Osteoblast (primary cell): Measurements from ENCODE around the gene CCNJL. TPM values are rescaled to one million over a fixed set of nuclear protein-coding genes. Genes with fewer than 3 reads are reported as not detected.

ENCODE experiments used
- DNase-seq: peaks from one replicate; pipeline ENCODE4 v3.0.0; 2011; ENCODE audit warnings: low spot score, mixed read lengths; ENCODE audit not compliant: insufficient read length; ENCODE audit errors: missing footprints
- H2AFZ ChIP-seq: 2 replicates; pipeline ENCODE4 v1.6.0; 2011; ENCODE audit warnings: mild to moderate bottlenecking, low read length
- H3K27ac ChIP-seq: 2 replicates; pipeline ENCODE4 v1.5.1; 2011; ENCODE audit warnings: mild to moderate bottlenecking, low read depth, low read length, moderate library complexity
- H3K27me3 ChIP-seq: 2 replicates; pipeline ENCODE4 v1.6.0; 2012; ENCODE audit warnings: mild to moderate bottlenecking, control low read depth, inconsistent platforms, low read length, moderate library complexity; ENCODE audit not compliant: insufficient read depth
- H3K36me3 ChIP-seq: 2 replicates; pipeline ENCODE4 v1.5.1; 2011; ENCODE audit warnings: mild to moderate bottlenecking, low read length, control low read depth, moderate library complexity; ENCODE audit not compliant: insufficient read depth
- H3K4me1 ChIP-seq: 2 replicates; pipeline ENCODE4 v1.5.1; 2011; ENCODE audit warnings: mild to moderate bottlenecking, low read length, control low read depth, moderate library complexity; ENCODE audit not compliant: insufficient read depth
- H3K4me2 ChIP-seq: 2 replicates; pipeline ENCODE4 v1.6.0; 2011; ENCODE audit warnings: mild to moderate bottlenecking, low read length; ENCODE audit not compliant: insufficient read depth
- H3K4me3 ChIP-seq: fragments of 200-600 bp; sonication (generic); 3 replicates; pipeline ENCODE4 v1.5.1; 2012; ENCODE audit warnings: mild to moderate bottlenecking, low read length, inconsistent platforms; ENCODE audit not compliant: insufficient read depth
- H3K79me2 ChIP-seq: 2 replicates; pipeline ENCODE4 v1.6.0; 2012; ENCODE audit warnings: mild to moderate bottlenecking, low read length, control low read depth, inconsistent platforms; ENCODE audit not compliant: insufficient read depth
- H3K9me3 ChIP-seq: 2 replicates; pipeline ENCODE4 v1.5.1; 2011; ENCODE audit warnings: low read depth, low read length, control low read depth
- H4K20me1 ChIP-seq: 2 replicates; pipeline ENCODE4 v1.6.0; 2012; ENCODE audit warnings: mild to moderate bottlenecking, low read length, control low read depth; ENCODE audit not compliant: insufficient read depth
- CTCF ChIP-seq: IDR thresholded peaks from 2 replicates; pipeline ENCODE4 v1.5.1; 2011; ENCODE audit warnings: mild to moderate bottlenecking, low read depth, low read length, moderate library complexity; ENCODE audit errors: extremely low read depth
- total RNA-seq: library from RNA; depleted of rRNA; stranded (reverse); fragments of >200 nt; gene quantifications from 2 replicates; pipeline ENCODE4 v1.2.3, GENCODE V29; 2012

Gene CCNJL
- total RNA-seq, 1 donor, result 1.1 TPM

GRCh38 chr5:160330212-160330611, 17.8 kb upstream of the CCNJL start:
- Histone ChIP-seq H3K27me3 (peaks cover 4% of the 10 kb centered on the region), H3K4me1 (peaks cover 6% of the 10 kb centered on the region), H3K36me3 (no peaks in the 10 kb centered on the region), H3K27ac (no peak overlapping the region), H3K79me2 (no peaks in the 10 kb centered on the region), H2AFZ (no peak overlapping the region), H4K20me1 (no peaks in the 10 kb centered on the region), H3K4me2 (no peak overlapping the region), H3K4me3 (no peak overlapping the region), H3K9me3 (no peaks in the 10 kb centered on the region)
- no peak for TF ChIP-seq CTCF
- no peak for DNase-seq

DNA sequence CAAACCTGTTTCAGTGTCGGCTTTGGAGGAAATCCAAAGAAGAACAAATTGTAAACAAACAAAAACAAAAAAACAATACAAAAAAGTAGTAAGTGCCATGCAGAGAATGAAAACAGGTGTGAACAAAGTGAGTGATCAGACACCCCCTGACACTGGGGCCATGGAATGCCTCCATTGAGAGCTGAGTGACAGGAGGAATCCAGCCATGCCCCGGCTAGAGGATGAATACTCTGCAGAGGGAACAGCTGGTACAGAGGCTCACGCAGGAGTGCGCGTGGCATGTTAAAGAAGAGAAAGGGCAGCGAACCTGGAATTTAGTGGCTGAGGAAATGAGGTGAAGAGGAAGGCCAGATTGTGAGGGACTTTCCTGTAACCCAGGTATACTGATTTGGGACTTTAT, 15.5 kb upstream of the CCNJL start:
- H3K9me3 ChIP-seq, result no peaks in the 10 kb centered on the region
- H3K27me3 ChIP-seq, result peaks cover 4% of the 10 kb centered on the region

DNA sequence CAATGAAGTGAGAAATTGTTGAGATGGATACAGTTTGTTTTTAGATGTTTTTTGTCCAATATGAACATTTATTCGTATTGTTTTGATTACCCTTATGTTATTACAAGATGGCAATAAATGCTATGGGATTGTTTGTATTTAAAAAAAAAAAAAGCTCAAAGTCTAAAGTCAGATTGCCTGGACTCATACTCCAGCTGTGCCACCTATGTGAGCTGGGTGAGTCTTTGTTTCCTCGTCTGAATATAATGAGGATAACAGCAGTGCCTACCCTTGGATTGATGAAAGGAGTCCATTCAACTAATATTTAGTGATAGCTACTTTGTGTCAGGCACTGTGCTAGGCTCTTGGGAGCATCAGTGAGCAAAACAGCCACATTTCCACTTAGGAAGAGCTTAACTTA, 14.6 kb upstream of the CCNJL start:
- no peak for TF ChIP-seq CTCF
- H2AFZ ChIP-seq, result no peak overlapping the region
- H3K27ac ChIP-seq, result no peak overlapping the region
- H3K4me1 ChIP-seq, result no peaks in the 10 kb centered on the region
- H3K79me2 ChIP-seq, result no peaks in the 10 kb centered on the region
- H3K4me3 ChIP-seq, result no peak overlapping the region
- peaks cover 4% of the 10 kb centered on the region for H3K27me3 ChIP-seq
- no peak overlapping the region for H3K4me2 ChIP-seq
- no peaks in the 10 kb centered on the region for H3K9me3 ChIP-seq
- H4K20me1 ChIP-seq, result no peaks in the 10 kb centered on the region
- H3K36me3 ChIP-seq, result no peaks in the 10 kb centered on the region
- no peak for DNase-seq

More for the DNA sequence above, 15.5 kb upstream of the CCNJL start:
- DNase-seq, result no peak
- Histone ChIP-seq H2AFZ (no peak overlapping the region), H4K20me1 (no peaks in the 10 kb centered on the region), H3K36me3 (no peaks in the 10 kb centered on the region), H3K4me1 (no peaks in the 10 kb centered on the region), H3K4me2 (no peak overlapping the region), H3K4me3 (no peak overlapping the region), H3K27ac (no peak overlapping the region), H3K79me2 (no peaks in the 10 kb centered on the region)
- no peak for TF ChIP-seq CTCF

DNA sequence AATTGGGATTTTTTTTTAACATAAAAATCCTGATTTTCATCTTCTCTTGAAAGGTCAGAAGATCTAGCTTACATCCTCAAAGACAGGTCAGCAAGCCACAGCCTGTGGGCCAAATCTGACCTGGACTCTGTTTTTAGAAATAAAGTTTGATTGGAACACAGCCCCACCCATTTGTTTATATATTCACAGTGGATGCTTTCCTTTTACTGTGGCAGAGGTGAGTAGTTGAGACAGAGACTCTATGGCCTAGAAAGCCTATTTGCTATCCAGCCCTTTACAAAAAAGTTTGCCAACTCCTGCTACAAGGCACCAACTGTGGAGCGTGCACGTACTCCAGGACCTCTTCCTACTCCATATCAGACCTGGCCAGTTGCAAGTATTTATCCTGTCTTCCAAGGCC, 13.4 kb upstream of the CCNJL start:
- no peak overlapping the region for H3K27ac ChIP-seq
- no peaks in the 10 kb centered on the region for H3K36me3 ChIP-seq
- TF ChIP-seq CTCF, result no peak

More for the DNA sequence above, 13.4 kb upstream of the CCNJL start:
- Histone ChIP-seq H4K20me1 (no peaks in the 10 kb centered on the region), H3K9me3 (no peaks in the 10 kb centered on the region), H3K4me2 (no peak overlapping the region), H3K27me3 (peaks cover 4% of the 10 kb centered on the region), H3K79me2 (no peaks in the 10 kb centered on the region), H3K4me3 (no peak overlapping the region), H2AFZ (no peak overlapping the region), H3K4me1 (no peaks in the 10 kb centered on the region)
- DNase-seq, result no peak
